HT-29 (cell line): ENCODE measurements around the gene RPL22. TPM values are rescaled to one million over a fixed set of nuclear protein-coding genes. Genes with fewer than 3 reads are reported as not detected.
"Not testable (repeated sequence)": the region's sequence is repeated elsewhere in the genome, so short reads cannot be mapped to it uniquely, and the experiment has no call there.

Experiments
- DNase-seq: peaks from one replicate; pipeline ENCODE4 v3.0.0-alpha.2; 2015; ENCODE audit warnings: low spot score
- total RNA-seq: library from RNA; depleted of rRNA; stranded (reverse); fragments of >200 nt; shearing (Covaris generic); gene quantifications from 2 replicates; pipeline ENCODE4 v1.2.3, GENCODE V29; 2014

RPL22 gene
- total RNA-seq, 1 experiment from 2014 or later, result 119 TPM

DNA sequence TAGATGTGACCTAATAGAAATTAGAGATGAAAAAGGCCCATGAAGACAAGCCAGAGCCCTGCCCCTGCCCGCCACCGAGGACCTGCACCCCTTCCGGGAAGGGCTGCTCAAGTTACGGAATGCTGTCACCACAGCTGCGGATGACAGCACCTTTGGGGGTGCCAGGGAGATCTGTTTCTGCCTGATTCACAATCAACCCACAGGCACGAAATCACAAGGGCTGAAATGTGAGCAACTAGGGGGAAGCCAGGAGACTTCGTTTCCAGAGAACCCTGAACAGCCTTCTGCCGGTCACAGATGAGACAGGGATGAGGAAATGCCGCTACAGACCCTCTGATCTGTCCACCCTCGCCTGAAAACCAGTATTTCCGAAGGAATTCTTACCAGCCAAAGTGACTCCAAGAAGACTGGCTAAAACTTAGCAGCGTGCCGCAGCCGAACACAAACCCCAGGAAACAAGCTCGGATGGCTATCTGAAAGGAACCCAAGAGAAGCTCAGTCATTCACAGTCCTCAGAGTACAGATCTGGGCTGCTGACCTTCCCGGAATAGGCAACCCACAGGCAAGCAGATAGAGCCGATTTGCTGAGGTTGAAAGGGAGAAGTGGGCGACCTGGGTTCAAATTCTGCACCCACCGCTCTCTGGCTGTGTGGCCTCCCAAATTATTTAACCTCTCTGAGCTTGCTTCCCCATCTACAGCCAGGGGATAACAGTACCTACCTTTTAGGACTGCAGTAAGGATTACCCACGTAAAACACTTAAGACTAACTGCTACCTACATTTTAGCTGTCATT lies 35.3 kb upstream of the RPL22 start:
- DNase-seq, result no peak

DNA sequence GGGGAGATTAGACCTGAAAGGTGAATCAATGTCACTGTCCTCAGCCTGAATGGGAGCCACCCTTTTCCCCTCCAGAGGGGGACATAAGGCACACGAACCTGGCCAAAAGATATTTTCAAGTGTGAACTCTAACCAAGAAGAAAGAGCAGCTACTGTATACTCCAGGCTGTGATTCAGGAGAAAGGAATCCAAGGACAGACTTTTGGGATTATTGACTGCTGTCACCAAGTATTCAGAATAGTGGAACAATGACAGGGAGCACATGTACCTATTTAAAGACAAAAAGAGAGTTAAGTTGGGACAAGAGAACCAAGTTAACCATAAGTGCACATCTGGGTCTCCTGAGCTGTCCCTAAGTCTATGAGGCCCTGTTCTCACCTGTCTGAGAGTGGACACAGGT lies 34.0 kb upstream of the RPL22 start:
- DNase-seq, result no peak

GRCh38 chr1:6225651-6226050 lies 26.3 kb upstream of the RPL22 start:
- no peak for DNase-seq

DNA sequence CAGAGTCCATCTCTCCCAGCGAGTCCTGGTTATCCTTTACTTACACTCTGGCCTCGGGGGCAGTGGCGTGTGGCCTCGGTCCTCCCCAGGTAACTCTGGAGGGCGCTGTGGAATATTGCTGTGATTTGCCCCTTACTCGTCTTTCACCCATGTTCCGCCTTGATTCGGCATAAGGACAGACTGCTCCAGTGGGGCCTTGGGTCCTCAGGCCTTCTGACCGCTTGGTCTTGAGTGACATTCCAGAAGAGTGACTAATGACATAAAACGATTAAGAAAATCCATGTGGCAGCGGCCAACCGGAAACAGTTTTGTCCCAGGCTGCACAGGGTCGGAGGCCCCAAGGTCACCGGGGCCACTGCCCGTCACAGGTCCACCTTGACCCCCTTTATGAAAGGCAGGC lies 25.3 kb upstream of the RPL22 start:
- DNase-seq, result no peak

- DNase-seq, result no peak
Observed at GRCh38 chr1:6223617-6224016, 24.2 kb upstream of the RPL22 start.

DNA sequence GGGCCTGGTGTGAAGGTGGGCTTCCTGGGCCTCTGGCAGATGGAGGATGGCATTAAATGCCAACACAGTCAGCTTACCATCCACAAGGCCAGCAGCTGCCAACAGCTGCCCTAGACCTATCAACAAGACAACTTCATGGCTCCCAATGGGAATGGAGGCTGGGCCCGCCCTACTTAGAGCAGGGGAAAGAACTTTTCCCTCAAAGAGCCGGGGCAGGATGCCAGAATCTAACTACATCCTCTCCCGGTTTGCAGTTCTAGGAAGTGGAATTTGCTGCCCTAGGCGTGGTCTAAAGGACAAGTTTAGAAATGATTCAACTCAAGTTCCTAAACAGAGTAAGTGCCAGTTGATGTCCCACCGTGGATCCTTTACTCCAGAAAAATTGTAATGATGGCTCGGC lies 23.2 kb upstream of the RPL22 start:
- no peak for DNase-seq

DNA sequence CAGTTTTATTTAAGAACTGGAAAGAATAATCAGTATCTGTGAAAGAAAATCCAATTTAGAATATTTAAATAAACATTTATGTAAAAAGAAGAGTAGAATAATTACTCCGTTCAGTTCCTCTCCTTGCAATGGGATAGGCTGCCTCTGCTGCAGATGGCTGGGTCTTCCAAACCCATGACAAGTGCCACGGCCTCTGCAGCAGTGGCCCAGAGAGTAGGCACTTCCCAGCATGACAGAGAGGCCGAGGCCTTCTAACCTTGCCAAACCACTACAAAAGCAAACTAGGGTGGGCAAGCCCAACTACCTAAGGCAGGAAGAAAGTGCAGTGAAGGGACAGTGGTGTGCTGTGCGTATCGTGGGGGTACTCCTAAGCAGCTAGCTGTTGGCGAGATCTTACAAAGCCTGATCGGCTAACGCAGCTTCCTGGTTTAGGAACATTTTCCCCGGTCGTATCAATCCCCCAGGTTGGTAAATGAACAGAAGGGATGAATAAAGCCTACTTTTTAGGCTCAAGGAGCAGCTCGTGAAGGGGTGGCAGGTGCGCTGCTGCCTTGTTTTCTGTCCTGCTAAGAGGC lies 21.9 kb upstream of the RPL22 start:
- DNase-seq, result no peak

GRCh38 chr1:6220236-6220635 lies 20.8 kb upstream of the RPL22 start:
- peak; percentile 80 for DNase-seq

- DNase-seq, result not testable (repeated sequence)
Observed at GRCh38 chr1:6219641-6220040, 20.2 kb upstream of the RPL22 start.

GRCh38 chr1:6218375-6219164 lies 19.2 kb upstream of the RPL22 start:
- DNase-seq, result no peak

- DNase-seq, result no peak
Observed at GRCh38 chr1:6212193-6212959, 13.0 kb upstream of the RPL22 start.

GRCh38 chr1:6211731-6212130 lies 12.3 kb upstream of the RPL22 start:
- no peak for DNase-seq

- DNase-seq, result no peak
Observed at GRCh38 chr1:6210591-6211355, 11.4 kb upstream of the RPL22 start.

DNA sequence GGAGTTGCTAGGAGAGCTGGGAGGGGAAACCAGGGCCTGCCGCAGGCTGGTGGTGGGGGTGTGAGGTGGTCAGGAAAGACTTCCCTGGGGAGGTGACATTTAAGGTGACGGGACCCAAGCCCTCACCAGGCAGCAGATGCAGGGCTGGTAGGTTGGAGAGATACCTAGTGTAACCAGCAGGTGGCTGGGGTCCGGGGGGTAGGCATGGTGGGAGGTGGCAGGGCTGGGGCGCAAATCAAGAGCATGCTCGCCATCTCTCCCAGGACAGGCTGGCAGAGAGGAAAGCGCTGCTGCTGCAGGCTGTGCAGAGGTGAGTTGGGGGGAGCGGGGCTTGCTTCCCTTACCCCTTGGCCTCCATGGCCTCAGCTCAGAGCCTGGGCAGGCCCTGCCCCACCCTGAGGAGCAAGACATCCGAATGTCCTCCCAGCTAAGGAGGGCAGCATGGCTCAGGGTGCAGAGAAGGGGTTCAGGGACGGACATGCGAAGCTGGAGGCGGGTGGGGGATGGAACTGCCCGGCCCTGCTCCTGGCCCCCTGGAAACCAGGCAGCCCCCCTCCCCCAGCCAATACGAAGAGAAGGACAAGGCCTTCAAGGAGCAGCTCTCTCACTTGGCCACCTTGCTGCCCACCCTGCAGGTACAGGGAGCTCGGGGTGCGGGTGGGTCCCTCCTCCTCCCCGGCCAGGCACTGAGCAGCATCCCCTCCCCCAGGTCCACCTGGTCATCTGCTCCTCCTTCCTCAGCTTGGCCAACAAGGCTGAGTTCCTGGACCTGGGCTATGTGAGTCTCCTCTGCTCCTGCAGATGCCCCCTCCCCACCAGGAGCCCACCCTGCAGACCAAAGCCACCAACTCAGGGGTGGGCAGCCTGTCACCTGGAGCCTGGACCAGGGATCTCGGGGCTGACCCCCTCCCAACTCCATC lies 10.5 kb upstream of the RPL22 start:
- no peak for DNase-seq

GRCh38 chr1:6208723-6209660 lies 9.6 kb upstream of the RPL22 start:
- peak; percentile 18 for DNase-seq

DNA sequence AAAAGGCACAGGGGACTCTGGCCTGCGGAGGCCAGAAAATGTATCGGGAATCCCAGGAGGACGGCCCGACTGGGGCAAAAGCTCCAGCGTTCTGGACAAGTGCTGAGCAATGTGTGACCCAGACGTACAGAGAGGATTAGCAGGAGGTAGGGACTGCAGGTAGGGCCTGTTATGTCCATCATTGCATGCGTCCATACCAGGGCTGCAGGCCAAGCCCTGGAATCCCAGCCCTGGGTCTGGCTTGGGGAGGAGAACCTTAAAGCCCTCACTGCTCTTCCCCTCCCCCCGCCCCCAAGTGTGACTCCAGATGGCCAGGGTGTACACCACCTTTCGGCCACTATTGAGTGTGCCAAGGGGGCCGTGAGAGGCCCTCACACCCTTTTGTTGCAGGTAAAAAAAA lies 8.5 kb upstream of the RPL22 start:
- no peak for DNase-seq

GRCh38 chr1:6207075-6207885 lies 7.9 kb upstream of the RPL22 start:
- DNase-seq, result no peak

GRCh38 chr1:6206520-6206855 lies 7.1 kb upstream of the RPL22 start:
- no peak for DNase-seq
